Neural progenitor cell (in vitro differentiated cells): ENCODE data around the gene EID1.

Experiments used
- CTCF ChIP-seq: fragments of 200-600 bp; sonication (generic); IDR thresholded peaks from 2 replicates; pipeline ENCODE4 v1.5.1; 2017; ENCODE audit warnings: antibody characterized with exemption, mild to moderate bottlenecking
- EZH2 ChIP-seq: fragments of 200-600 bp; sonication (generic); IDR thresholded peaks from 2 replicates; pipeline ENCODE4 v1.6.1; 2017; ENCODE audit warnings: antibody characterized with exemption, mild to moderate bottlenecking, moderate library complexity

DNA sequence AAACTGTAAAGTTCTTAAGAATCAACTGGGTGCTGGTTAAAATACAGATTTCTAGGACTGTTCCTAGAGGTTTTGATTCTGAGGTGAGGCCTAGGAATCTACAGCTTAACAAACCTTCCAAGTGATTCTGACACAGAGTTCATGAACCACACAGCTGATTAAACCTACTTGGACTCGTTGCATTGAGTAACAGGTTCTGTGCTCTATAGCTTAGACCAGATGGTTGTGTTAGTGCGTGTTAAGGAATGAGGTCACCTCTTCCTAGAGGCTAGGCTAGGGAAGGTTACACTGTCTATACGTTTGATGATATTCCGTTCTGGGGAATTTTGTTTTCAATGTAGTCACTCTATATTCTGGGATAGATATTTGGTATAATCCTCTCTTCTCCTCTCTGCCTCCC, 21.9 kb downstream of the EID1 start:
- no peak for TF ChIP-seq CTCF
- TF ChIP-seq EZH2, result no peak
